WI38 (cell line): ENCODE results near the gene SPOCK1.

ENCODE experiments used
- H3K4me3 ChIP-seq: 2 replicates; pipeline ENCODE4 v1.5.1; 2011; ENCODE audit warnings: low read depth, mild to moderate bottlenecking, control low read depth, low read length
- CTCF ChIP-seq: IDR thresholded peaks from 2 replicates; pipeline ENCODE4 v1.5.1; 2012; ENCODE audit warnings: low read depth, mild to moderate bottlenecking, control low read depth, low read length

Gene SPOCK1

GRCh38 chr5:137215261-137215660 lies 283.9 kb downstream of the SPOCK1 start:
- TF ChIP-seq CTCF, result no peak
- no peak overlapping the region for H3K4me3 ChIP-seq

- TF ChIP-seq CTCF, result no peak
Measured at GRCh38 chr5:137214446-137215189, 284.5 kb downstream of the SPOCK1 start.

GRCh38 chr5:137212471-137212870 lies 286.7 kb downstream of the SPOCK1 start:
- TF ChIP-seq CTCF, result no peak
- no peak overlapping the region for H3K4me3 ChIP-seq

More at GRCh38 chr5:137214446-137215189, 284.5 kb downstream of the SPOCK1 start:
- no peak overlapping the region for H3K4me3 ChIP-seq

GRCh38 chr5:137209232-137209809 lies 289.8 kb downstream of the SPOCK1 start:
- H3K4me3 ChIP-seq, result no peak overlapping the region
- TF ChIP-seq CTCF, result no peak

GRCh38 chr5:137207023-137207760 lies 291.9 kb downstream of the SPOCK1 start:
- no peak for TF ChIP-seq CTCF
- no peak overlapping the region for H3K4me3 ChIP-seq

GRCh38 chr5:137206030-137206715 lies 293.0 kb downstream of the SPOCK1 start:
- H3K4me3 ChIP-seq, result no peak overlapping the region
- TF ChIP-seq CTCF, result no peak
